Lung (tissue), 12 donors: ENCODE results near the gene SMCO3. TPM values are rescaled to one million over a fixed set of nuclear protein-coding genes. Genes with fewer than 3 reads are reported as not detected.

Experiments used
- ATAC-seq: fragments of 200-7000 bp; cut with Tn5 transposase; one replicate; pipeline ENCODE4 v1.9.1; 2020; ENCODE audit warnings: moderate number of reproducible peaks; ENCODE audit not compliant: insufficient read depth, low FRiP score
- DNase-seq, 3 donors: peaks; one replicate each; pipeline ENCODE4 v3.0.0-alpha.2; 2013 to 2017
- H3K27ac ChIP-seq, 2 donors: one replicate each; pipeline ENCODE4 v1.5.1; 2013; ENCODE audit warnings: mild to moderate bottlenecking in 2 of 2, moderate library complexity in 2 of 2, control low read depth in 1 of 2, inconsistent platforms in 1 of 2, low read depth in 1 of 2, low read length in 1 of 2
- H3K27me3 ChIP-seq, 3 donors: one replicate each; pipeline ENCODE4 v1.5.1; 2013; ENCODE audit warnings: low read length in 2 of 3; ENCODE audit not compliant: control insufficient read depth in 3 of 3, insufficient read depth in 3 of 3
- H3K36me3 ChIP-seq, 4 donors: one replicate each; pipeline ENCODE4 v1.5.1; 2013; ENCODE audit warnings: low read length in 4 of 4, mild to moderate bottlenecking in 1 of 4, moderate library complexity in 1 of 4; ENCODE audit not compliant: control insufficient read depth in 4 of 4, insufficient read depth in 4 of 4
- H3K4me1 ChIP-seq, 5 donors: one replicate each; pipeline ENCODE4 v1.5.1; 2013; ENCODE audit warnings: low read length in 5 of 5, mild to moderate bottlenecking in 2 of 5, moderate library complexity in 1 of 5; ENCODE audit not compliant: control insufficient read depth in 5 of 5, insufficient read depth in 5 of 5
- H3K4me3 ChIP-seq: one replicate; pipeline ENCODE4 v1.5.1; 2013; ENCODE audit warnings: mild to moderate bottlenecking, control low read depth, moderate library complexity
- H3K9ac ChIP-seq, 2 donors: one replicate each; pipeline ENCODE4 v1.5.1; 2013; ENCODE audit warnings: low read length in 2 of 2, control low read depth in 1 of 2; ENCODE audit not compliant: insufficient read depth in 1 of 2
- H3K9me3 ChIP-seq, 4 donors: one replicate each; pipeline ENCODE4 v1.5.1; 2013; ENCODE audit warnings: low read length in 3 of 4, mild to moderate bottlenecking in 1 of 4, moderate library complexity in 1 of 4; ENCODE audit not compliant: control insufficient read depth in 4 of 4, insufficient read depth in 3 of 4
- CTCF ChIP-seq: IDR thresholded peaks from 2 replicates; pipeline ENCODE4 v1.5.1; 2012; ENCODE audit warnings: mild to moderate bottlenecking; ENCODE audit errors: control extremely low read depth, extremely low read depth
- WGBS, 2 donors: extraction: QIAGEN DNeasy Blood & Tissue Kit; methylation state at CpG; one replicate each; pipeline ENCODE4 v1.1.7; 2013; 5-methylcytosine and 5-hydroxymethylcytosine counted together
- polyA plus RNA-seq, 2 donors: library from polyadenylated mRNA; stranded (reverse); fragments of 200-250 nt; gene quantifications; one replicate each; pipeline ENCODE4 v1.2.1, GENCODE V29; 2013
- total RNA-seq, 2 donors: library from RNA; depleted of rRNA in 1 of 2; stranded (reverse); fragments of >200 nt in 1 of 2; gene quantifications; one replicate each; pipeline ENCODE4 v1.2.1, GENCODE V29; 2014 to 2021
- donor health status: control.
- donor health status: control.
- donor health status: Bipolar disorder and iron deficiency.
- donor health status: healthy.
- donor health status: DM: yes; HTN: yes; CAD: no.

SMCO3 gene
- total and polyA plus RNA-seq, 4 donors = 0.27 to 1.3 (median 0.70) TPM

DNA sequence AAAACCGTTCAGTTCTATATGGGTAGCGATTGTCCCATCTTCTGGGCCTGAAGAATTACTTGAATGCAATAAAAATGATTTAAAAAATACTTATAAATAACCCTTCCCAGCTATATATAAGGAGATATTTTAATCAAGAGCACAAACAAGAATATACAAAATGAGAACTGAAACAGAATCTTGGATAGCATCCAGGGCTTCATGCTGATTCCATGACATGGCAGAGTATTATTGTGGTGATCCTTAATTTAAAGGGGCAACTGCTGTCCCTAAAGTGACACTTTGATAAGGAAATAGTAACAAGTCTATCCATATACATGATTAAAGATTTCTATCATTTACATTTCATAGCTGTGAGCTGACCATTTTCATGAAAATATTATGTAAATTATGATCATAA, 29.5 kb downstream of the SMCO3 start:
- Histone ChIP-seq H3K9me3 (no peaks in the 10 kb centered on the region), H3K9ac (no peak overlapping the region), H3K27me3 (no peaks in the 10 kb centered on the region), H3K4me3 (no peak overlapping the region), H3K36me3 (peaks cover 11 to 27% (median 16%) of the 10 kb centered on the region in 4 donors), H3K4me1 (peaks cover 0 to 4% (median 0%) of the 10 kb centered on the region in 5 donors), H3K27ac (no peak overlapping the region)
- WGBS, 2 donors = 89 to 90% methylated on average over 2 of the region's 2 CpGs
- no peak for ATAC-seq
- TF ChIP-seq CTCF = no peak
- DNase-seq = no peak

DNA sequence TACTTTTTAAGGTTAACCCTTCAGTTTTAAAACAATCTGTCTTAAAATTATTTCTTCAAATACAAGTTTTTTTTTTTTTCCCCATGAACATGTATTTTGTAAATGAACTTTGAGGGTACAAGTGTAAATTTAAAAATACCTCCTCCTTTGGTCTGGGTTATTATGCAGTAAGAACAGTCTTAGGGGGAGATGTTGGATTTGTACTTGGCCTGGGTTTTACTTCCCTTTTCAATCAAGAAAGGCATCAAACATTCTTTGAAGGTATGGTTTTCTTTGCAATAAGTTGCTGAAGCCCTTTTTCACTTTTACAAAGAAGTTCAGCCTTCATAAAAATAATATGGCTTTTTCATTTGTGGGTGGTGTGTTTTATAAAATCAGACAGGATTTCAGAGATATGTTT, 31.2 kb downstream of the SMCO3 start:
- TF ChIP-seq CTCF = no peak
- Histone ChIP-seq H3K27me3 (no peaks in the 10 kb centered on the region), H3K27ac (no peak overlapping the region), H3K9ac (no peak overlapping the region), H3K4me1 (peaks cover 0 to 4% (median 0%) of the 10 kb centered on the region in 5 donors), H3K9me3 (no peaks in the 10 kb centered on the region), H3K36me3 (peaks cover 4 to 17% (median 8%) of the 10 kb centered on the region in 4 donors), H3K4me3 (no peak overlapping the region)
- ATAC-seq (no peak), DNase-seq (no peak)

DNA sequence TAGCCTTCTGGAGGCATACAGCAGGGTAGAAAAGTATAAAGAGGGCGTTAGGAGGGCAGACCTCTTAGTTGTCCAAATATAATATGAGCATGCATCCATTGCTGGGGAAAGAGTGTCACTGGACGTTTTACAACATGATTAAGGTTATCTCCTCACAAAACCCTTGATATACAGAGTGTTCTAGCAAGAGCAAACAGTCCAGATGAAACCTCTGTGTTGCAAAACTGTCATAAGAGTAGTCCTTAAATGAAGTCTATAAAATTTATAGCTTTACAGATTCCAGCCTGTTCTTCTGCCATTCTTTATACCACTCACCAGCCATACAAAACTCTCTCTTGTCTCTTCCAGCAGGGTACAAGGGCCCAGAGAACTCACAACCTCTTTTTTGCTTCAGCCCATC, 32.4 kb downstream of the SMCO3 start:
- Histone ChIP-seq H3K27ac (no peak overlapping the region), H3K36me3 (peaks cover 0 to 13% (median 3%) of the 10 kb centered on the region in 4 donors), H3K4me1 (peaks cover 0 to 9% (median 1%) of the 10 kb centered on the region in 5 donors), H3K4me3 (no peak overlapping the region), H3K27me3 (no peaks in the 10 kb centered on the region), H3K9ac (no peak overlapping the region), H3K9me3 (no peaks in the 10 kb centered on the region)
- DNase-seq = no peak
- no peak for ATAC-seq
- WGBS, 2 donors = 72 to 82% methylated on average over 2 of the region's 2 CpGs
- TF ChIP-seq CTCF = no peak

DNA sequence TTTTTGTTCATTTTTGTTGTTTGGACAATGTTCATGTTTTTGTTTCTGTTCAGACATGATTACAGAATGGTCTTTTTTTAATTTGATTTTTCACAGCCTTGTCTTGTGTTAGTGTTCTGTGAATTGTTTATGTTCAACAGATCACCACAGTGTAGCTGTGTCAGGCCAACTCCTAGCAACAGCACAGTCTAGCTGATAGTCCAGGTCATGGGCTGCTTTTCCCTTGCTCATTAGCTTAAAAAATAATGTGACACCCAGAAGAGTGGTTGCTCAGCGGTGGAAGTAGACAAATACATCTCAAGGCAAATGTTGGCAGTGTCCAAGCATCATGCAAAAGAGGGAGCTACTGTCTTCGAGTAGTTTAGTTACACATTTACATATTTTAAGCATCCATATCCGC, 33.1 kb downstream of the SMCO3 start:
- no peak for DNase-seq
- no peak overlapping the region for H3K27ac ChIP-seq
- peaks cover 1 to 12% (median 4%) of the 10 kb centered on the region in 5 donors for H3K4me1 ChIP-seq
- no peak overlapping the region for H3K4me3 ChIP-seq
- 85 to 87% methylated on average over 3 of the region's 3 CpGs for WGBS, 2 donors
- ATAC-seq = no peak
- H3K36me3 ChIP-seq = peaks cover 0 to 12% (median 3%) of the 10 kb centered on the region in 4 donors
- H3K27me3 ChIP-seq = no peaks in the 10 kb centered on the region
- no peak for TF ChIP-seq CTCF
- H3K9me3 ChIP-seq = no peaks in the 10 kb centered on the region
- no peak overlapping the region for H3K9ac ChIP-seq
